Upper lobe of left lung (tissue), 6 donors: ENCODE results near the gene TGIF1. TPM values are rescaled to one million over a fixed set of nuclear protein-coding genes. Genes with fewer than 3 reads are reported as not detected.

ENCODE experiments used
- ATAC-seq, 2 donors: fragments of 200-7000 bp; cut with Tn5 transposase; one replicate each; pipeline ENCODE4 v1.9.1; 2022; ENCODE audit warnings: mild to moderate bottlenecking in 2 of 2, moderate library complexity in 2 of 2; ENCODE audit not compliant: low FRiP score in 2 of 2
- DNase-seq, 2 donors: peaks; one replicate each; pipeline ENCODE4 v3.0.0-alpha.2; 2019 to 2020
- H3K27ac ChIP-seq, 4 donors: fragments of 200-600 bp; sonication (generic); one replicate each; pipeline ENCODE4 v1.5.1; 2016 to 2019
- H3K27me3 ChIP-seq, 4 donors: fragments of 200-600 bp; sonication (generic); one replicate each; pipeline ENCODE4 v1.5.1; 2017 to 2019
- H3K36me3 ChIP-seq, 4 donors: fragments of 200-600 bp; sonication (generic); one replicate each; pipeline ENCODE4 v1.5.1; 2016 to 2019
- H3K4me1 ChIP-seq, 4 donors: fragments of 200-600 bp; sonication (generic); one replicate each; pipeline ENCODE4 v1.5.1; 2018 to 2019
- H3K4me3 ChIP-seq, 4 donors: fragments of 200-600 bp; sonication (generic); one replicate each; pipeline ENCODE4 v1.5.1; 2017 to 2019; ENCODE audit warnings: mild to moderate bottlenecking in 2 of 4, moderate library complexity in 1 of 4
- H3K9me3 ChIP-seq, 4 donors: fragments of 200-600 bp; sonication (generic); one replicate each; pipeline ENCODE4 v1.5.1; 2018 to 2019
- EP300 ChIP-seq, 4 donors: sonication (generic); formaldehyde crosslinking; IDR thresholded peaks; one replicate each; pipeline ENCODE4 v1.5.1; 2017; ENCODE audit warnings: antibody characterized with exemption in 4 of 4, control low read depth in 2 of 4
- POLR2A ChIP-seq, 4 donors: fragments of 450-650 bp; IDR thresholded peaks; one replicate each; pipeline ENCODE4 v1.5.1; 2016 to 2017; ENCODE audit warnings: antibody characterized with exemption in 4 of 4, mild to moderate bottlenecking in 2 of 4
- POLR2AphosphoS5 ChIP-seq, 2 donors: sonication (generic); formaldehyde crosslinking; IDR thresholded peaks; one replicate each; pipeline ENCODE4 v1.5.1; 2017; ENCODE audit warnings: antibody characterized with exemption in 2 of 2
- WGBS, 2 donors: methylation state at CpG; one replicate each; pipeline ENCODE4 v1.1.5; 2017 to 2018; 5-methylcytosine and 5-hydroxymethylcytosine counted together
- total RNA-seq, 6 donors: library from RNA; depleted of rRNA in 4 of 6; stranded (reverse); fragments of >200 nt in 4 of 6; gene quantifications; one replicate each; pipeline versions ENCODE4 v1.1.0 to v1.2.1, GENCODE V29; 2016 to 2021
- TF ChIP-seq, protein P1 (sequence below), 6 experiments: fragments of 450-650 bp in 4 of 6; fragments of 200-600 bp in 2 of 6; sonication (generic) in 2 of 6; IDR thresholded peaks; one replicate each; pipeline ENCODE4 v1.5.1; 2016 to 2019; ENCODE audit warnings: antibody characterized with exemption in 6 of 6
- donor health status: DM: no; HTN: no; CAD: no; lungs with moderate emphysema.
- donor health status: DM: no; HTN: yes; CAD: no; lungs with severe emphysema.

The TGIF1 gene
- total RNA-seq, 6 donors from 2014 or later = 55.8 to 87.0 (median 64.8) TPM

DNA sequence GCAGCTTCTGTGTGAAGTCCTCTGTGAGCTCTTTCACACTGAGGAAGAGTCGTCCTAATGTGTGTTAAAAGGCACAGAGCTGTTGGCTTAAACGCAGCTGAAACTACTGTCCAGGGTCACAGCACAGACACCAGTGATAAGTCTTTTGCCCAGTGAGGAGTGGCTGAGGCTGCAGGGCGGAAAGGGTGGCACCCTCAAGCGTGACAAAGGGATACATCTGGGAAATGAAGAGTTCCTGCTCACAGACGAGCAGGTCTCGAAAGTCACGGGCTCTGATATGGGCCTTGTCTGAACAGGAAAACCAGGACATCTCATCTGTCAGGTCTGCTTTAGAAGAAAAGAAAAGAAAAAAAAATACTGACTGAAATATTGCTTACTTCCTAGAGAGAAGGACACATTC lies 36.5 kb downstream of the TGIF1 start:
- no peak for DNase-seq
- Histone ChIP-seq H3K27ac (no peak overlapping the region), H3K27me3 (no peaks in the 10 kb centered on the region), H3K4me1 (no peaks in the 10 kb centered on the region), H3K36me3 (no peaks in the 10 kb centered on the region), H3K4me3 (no peak overlapping the region), H3K9me3 (no peaks in the 10 kb centered on the region)
- 50 to 60% methylated on average over 7 of the region's 7 CpGs for WGBS, 2 donors
- ATAC-seq = peak in 1 of 2 donors; percentile 29
- peak in 1 of 2 donors; percentile 28 for TF ChIP-seq POLR2AphosphoS5 (IDR thresholded peaks at IDR 0.05)
- TF ChIP-seq POLR2A (IDR thresholded peaks at IDR 0.05) = no peak
- TF ChIP-seq EP300 (IDR thresholded peaks at IDR 0.05) = no peak

DNA sequence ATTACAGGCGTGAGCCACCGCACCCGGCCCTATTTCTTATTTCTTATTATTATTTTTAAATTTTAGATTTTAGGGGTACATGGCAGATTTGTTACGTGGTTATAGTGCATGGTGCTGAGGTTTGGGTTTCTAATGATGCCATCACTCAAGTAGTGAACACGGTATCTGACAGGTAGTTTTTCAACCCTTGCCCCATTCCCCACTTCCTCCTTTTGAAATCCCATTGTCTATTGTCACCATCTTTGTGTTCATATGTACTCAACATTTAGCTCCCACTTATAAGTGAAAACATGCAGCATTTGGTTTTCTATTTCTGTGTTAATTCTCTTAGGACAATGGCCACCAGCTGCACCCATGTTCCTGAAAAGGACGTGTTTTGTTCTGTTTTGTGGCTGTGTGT lies 39.5 kb downstream of the TGIF1 start:
- no peaks in the 10 kb centered on the region for H3K36me3 ChIP-seq
- no peak overlapping the region for H3K27ac ChIP-seq
- no peak for DNase-seq
- no peak for ATAC-seq
- H3K27me3 ChIP-seq = no peaks in the 10 kb centered on the region
- no peaks in the 10 kb centered on the region for H3K4me1 ChIP-seq
- H3K9me3 ChIP-seq = no peaks in the 10 kb centered on the region
- no peak overlapping the region for H3K4me3 ChIP-seq
- TF ChIP-seq, protein P1, sequence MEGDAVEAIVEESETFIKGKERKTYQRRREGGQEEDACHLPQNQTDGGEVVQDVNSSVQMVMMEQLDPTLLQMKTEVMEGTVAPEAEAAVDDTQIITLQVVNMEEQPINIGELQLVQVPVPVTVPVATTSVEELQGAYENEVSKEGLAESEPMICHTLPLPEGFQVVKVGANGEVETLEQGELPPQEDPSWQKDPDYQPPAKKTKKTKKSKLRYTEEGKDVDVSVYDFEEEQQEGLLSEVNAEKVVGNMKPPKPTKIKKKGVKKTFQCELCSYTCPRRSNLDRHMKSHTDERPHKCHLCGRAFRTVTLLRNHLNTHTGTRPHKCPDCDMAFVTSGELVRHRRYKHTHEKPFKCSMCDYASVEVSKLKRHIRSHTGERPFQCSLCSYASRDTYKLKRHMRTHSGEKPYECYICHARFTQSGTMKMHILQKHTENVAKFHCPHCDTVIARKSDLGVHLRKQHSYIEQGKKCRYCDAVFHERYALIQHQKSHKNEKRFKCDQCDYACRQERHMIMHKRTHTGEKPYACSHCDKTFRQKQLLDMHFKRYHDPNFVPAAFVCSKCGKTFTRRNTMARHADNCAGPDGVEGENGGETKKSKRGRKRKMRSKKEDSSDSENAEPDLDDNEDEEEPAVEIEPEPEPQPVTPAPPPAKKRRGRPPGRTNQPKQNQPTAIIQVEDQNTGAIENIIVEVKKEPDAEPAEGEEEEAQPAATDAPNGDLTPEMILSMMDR (IDR thresholded peaks at IDR 0.05) = no peak
- TF ChIP-seq EP300 (IDR thresholded peaks at IDR 0.05) (no peak), POLR2AphosphoS5 (IDR thresholded peaks at IDR 0.05) (no peak), POLR2A (IDR thresholded peaks at IDR 0.05) (no peak)
- WGBS, 2 donors = 89 to 92% methylated on average over 6 of the region's 6 CpGs

DNA sequence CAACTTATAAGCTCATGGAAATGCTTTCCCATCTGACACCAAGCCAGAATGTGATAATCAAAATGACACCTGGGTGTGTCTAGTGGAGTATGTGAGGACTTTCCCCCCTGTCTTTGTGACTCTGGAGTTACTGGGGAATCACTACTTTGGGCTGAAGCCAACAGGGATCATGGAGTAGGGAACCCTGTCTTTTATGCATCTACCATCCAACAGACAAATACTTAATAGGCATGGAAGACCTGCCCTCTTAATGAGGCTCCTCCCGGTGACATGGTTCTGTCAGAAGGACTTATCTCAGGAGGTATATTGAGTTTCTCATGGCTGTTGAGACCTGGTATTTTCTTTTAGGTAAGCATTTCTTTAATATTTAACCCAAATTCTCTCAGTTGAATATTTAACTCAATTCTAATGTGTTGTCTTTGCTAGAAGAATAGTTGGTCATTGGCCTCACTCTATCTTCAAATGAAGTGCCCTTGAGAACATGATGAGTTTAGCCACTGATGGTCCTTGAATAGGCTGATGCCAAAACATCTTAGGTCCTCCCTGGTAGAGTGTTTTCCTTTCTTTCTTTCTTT lies 42.1 kb downstream of the TGIF1 start:
- Histone ChIP-seq H3K4me1 (no peaks in the 10 kb centered on the region), H3K36me3 (no peaks in the 10 kb centered on the region), H3K9me3 (no peaks in the 10 kb centered on the region), H3K27ac (no peak overlapping the region), H3K27me3 (no peaks in the 10 kb centered on the region), H3K4me3 (no peak overlapping the region)
- DNase-seq (no peak), ATAC-seq (no peak)
- no peak for TF ChIP-seq POLR2AphosphoS5 (IDR thresholded peaks at IDR 0.05)
- TF ChIP-seq EP300 (IDR thresholded peaks at IDR 0.05) = no peak
- TF ChIP-seq, protein P1 (IDR thresholded peaks at IDR 0.05) = no peak
- TF ChIP-seq POLR2A (IDR thresholded peaks at IDR 0.05) = no peak
- 0 to 90% methylated on average over 1 of the region's 1 CpG for WGBS, 2 donors

DNA sequence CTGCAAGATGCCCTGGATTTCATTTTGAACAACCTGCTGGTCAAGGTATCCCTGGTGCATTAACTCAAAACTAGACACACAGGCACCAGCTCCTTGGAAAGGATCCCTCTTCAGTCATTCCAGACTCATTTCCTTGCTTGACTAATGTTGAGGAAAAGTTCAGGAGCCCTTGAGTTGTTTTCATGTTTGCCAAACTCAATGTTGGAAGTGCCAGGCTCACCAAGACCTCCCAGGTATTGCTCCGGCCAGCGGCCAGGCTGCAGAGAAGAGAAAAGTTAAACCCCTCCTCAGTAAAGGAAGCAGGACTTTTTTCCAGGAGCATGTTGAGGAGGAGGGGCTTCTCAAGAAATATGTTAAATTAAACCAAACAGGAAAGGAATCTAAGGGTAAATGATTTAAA lies 42.7 kb downstream of the TGIF1 start:
- DNase-seq (no peak), ATAC-seq (no peak)
- H3K9me3 ChIP-seq = no peaks in the 10 kb centered on the region
- TF ChIP-seq, protein P1 (IDR thresholded peaks at IDR 0.05) = no peak
- TF ChIP-seq POLR2A (IDR thresholded peaks at IDR 0.05) = no peak
- TF ChIP-seq POLR2AphosphoS5 (IDR thresholded peaks at IDR 0.05) = no peak
- TF ChIP-seq EP300 (IDR thresholded peaks at IDR 0.05) = no peak
- H3K4me1 ChIP-seq = no peaks in the 10 kb centered on the region
- no peak overlapping the region for H3K27ac ChIP-seq
- 71 to 80% methylated on average over 2 of the region's 2 CpGs for WGBS, 2 donors
- H3K27me3 ChIP-seq = no peaks in the 10 kb centered on the region
- H3K4me3 ChIP-seq = no peak overlapping the region
- H3K36me3 ChIP-seq = no peaks in the 10 kb centered on the region

DNA sequence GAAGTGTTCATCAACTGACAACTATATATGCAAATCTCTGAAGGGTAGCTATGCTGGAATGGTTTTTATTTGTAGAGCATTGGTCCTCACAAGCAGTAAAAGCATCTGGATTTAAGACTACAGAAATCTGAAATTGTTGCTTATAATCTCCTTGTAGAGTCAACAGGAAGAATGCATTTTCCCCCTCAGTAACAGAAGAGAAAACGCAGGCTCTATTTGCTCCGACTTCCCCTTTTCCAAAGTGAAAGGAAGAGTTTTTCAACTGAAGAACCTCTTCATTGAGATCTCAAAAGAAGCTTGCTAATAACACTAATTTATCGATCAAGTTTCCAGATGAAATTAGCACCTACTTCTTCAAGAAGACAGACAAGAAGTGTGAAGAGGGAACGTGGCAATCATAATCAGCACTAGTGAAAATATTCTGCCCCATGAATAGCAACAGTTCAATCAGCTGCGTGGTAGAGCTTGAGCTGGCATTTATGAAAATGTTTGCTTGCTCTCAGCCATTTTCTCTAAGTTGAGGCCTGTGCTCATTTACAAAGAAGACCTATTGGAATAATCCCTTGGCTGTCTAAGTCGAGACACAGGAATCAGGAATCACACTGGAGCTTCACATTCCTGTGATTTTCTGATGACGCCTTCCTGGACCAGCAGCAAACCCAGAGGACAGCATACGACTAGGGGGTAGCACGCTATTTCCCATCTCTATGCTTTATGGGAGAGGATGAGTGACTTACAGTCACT lies 43.7 kb downstream of the TGIF1 start:
- DNase-seq (no peak), ATAC-seq (peak in 1 of 2 donors; percentile 35)
- TF ChIP-seq, protein P1 (IDR thresholded peaks at IDR 0.05) = no peak
- TF ChIP-seq POLR2A (IDR thresholded peaks at IDR 0.05) (no peak), EP300 (IDR thresholded peaks at IDR 0.05) (no peak), POLR2AphosphoS5 (IDR thresholded peaks at IDR 0.05) (no peak)
- H3K4me1 ChIP-seq = peaks cover 0 to under 1% (median under 1%) of the 10 kb centered on the region in 4 donors
- H3K4me3 ChIP-seq = no peak overlapping the region
- H3K9me3 ChIP-seq = no peaks in the 10 kb centered on the region
- no peaks in the 10 kb centered on the region for H3K36me3 ChIP-seq
- H3K27me3 ChIP-seq = peaks cover 0 to 2% (median 0%) of the 10 kb centered on the region in 4 donors
- WGBS, 2 donors = 70 to 79% methylated on average over 7 to 9 of the region's 9 CpGs
- peak overlapping the region in 1 of 4 donors; percentile 19 for H3K27ac ChIP-seq
